ENCODE data around the gene DDAH1.

DDAH1 gene

DNA sequence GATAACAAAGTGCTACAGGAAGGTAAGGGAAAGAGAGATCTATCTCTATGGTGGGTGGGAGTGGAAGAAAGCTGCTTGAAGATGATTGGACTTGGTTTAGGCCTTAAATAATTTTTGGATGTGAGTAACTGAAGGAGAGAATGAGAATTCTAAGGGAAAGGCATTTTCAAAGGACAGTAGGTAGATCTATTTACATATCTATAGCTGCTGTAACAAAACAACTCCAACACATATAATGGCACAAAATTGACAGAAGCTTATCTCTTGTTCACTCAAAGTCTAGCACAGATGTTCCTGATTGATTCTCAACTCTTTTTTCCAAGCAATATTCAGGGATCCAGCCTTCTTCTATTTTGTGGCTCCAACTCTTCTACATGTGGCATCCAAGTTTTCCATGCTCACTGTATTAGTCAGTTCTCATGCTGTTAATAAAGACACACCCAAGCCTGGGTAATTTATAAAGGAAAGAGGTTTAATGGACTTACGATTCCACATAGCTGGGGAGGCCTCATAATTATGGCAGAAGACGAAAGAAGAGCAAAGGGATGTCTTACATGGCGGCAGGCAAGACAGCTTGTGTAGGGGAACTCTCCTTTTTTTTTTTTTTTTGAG is 3.1 kb upstream of the DDAH1 start:
- no peak for DNase-seq

DNA sequence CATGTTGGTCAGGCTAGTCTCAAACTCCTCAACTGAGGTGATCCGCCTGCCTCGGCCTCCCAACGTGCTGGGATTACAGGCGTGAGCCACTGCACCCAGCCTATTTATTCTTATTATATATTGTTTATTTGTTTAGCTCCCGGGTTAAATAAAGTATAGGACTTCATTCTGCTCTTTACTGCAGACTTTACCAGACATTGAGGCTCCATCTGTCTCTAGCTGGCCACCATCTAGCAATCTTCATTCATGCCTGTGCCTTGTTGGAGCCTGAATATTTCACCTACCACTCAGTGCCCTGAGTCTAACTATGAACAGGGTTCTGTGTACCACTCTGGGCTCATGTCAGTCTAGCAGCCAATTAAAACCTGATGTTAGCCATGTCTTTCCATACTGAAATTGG is 2.1 kb upstream of the DDAH1 start:
- DNase-seq = no peak

DNA sequence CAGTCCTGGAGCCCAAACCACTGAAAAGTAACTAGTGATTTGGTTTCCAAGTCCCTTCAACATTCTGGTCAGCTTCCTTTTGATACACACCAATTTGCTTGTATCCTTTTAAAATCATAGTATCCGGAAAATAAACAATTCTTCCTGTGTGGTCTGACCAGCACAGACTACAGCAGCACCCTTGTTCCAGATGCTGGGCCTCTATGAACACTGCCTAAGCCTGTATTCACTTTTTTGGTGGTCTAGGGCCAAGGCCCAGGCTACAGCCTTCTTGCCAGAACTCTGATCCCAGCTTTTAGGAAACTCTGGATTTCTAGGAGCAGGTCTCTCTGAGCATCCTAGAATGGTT is 801 bp upstream of the DDAH1 start:
- DNase-seq = no peak

DNA sequence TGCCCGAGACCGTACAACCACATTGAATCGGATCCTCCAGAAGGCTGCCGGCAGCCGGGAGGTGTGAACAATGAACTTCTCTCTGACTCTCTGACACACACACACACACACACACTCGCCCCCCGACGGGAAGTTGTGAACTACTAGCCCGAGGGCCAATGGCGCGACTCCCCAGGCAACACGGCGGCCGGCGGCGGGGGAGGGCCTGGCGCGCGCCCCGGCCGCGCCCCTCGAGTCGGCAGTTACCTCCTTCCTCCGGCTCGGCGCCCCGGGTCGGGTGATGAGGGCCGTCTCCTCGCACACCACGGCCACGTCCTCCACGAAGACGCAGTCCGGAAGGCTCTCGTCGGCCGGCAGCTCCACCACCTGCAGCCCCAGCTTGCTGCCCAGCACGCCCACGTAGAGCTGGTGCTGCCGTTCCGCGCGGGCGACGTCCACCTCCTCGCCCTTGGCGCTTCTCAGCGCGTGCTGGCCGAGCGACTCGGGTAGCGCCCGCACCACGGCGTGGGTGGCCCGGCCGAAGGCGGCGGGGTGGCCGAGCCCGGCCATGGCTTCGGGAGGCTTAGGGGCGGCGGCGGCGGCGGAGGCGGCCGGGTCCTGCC is 361 bp downstream of the DDAH1 start:
- DNase-seq = peak; percentile 38

DNA sequence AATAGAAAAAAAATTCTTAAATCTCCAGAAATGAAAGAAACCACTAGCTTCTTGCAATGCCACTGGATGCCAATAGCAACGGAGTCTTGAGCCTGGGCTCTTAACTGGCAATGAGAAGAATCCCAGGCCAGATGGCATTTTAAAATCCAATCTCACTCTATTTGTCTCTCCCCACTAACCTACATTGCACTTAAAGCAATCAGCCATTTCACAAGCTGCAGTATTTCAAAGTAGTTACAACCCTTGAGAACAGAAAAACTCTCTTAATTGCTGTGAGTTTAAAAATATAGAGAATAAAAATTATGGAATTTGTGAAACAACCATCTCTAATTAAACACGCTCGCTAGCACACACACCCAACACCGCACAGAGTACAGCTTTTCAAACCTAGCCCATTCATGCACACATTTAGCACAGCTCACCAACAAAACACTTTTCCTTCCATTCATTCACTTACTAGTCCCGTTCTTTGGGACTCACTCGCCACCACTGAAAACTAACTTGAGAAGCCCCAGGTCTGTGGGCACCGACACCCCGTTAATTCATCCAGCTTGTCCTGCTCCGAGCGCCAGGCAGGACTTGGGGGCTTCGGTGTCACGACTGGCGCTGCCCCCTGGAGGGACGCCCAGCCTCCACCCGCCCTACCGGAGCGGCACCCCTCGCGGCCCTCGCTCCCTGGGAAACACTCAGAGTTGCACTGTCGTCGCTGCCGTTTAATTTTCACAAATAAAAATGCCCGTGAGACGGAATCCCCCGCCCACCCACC is 1.0 kb downstream of the DDAH1 start:
- no peak for DNase-seq

- DNase-seq = no peak
Observed at GRCh38 chr1:85462931-85463649, 1.9 kb downstream of the DDAH1 start.

GRCh38 chr1:85461216-85461918 is 3.6 kb downstream of the DDAH1 start:
- DNase-seq = no peak

DNA sequence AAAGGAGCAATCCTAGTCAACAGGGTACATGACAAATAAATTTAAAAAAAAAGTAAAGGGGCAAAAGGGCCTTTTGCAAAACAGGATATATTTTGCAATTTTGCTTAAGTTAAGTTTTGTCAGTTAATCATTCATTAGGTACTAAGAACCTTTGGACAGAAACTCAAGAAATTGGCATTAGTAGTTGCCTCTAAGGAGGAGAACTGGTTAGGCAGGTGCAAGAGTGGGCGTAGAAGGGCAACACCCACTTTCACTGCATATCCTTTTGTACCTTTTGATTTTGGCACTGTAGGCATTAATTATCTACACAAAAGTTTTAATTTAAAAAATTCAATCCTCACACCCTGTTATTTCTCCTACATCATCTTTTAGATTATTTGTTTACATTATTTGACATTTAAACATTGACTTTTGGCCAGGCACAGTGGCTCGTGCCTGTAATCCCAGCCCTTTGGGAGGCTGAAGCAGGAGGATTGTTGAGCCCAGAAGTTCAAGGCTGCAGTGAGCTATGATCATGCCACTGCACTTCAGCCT is 4.3 kb downstream of the DDAH1 start:
- DNase-seq = no peak

- no peak for DNase-seq
Observed at GRCh38 chr1:85459290-85459689, 5.7 kb downstream of the DDAH1 start.

- no peak for DNase-seq
Observed at GRCh38 chr1:85454214-85454613, 10.7 kb downstream of the DDAH1 start.

GRCh38 chr1:85453640-85454194 is 11.2 kb downstream of the DDAH1 start:
- DNase-seq = no peak

- DNase-seq = no peak
Observed at GRCh38 chr1:85452948-85453347, 12.0 kb downstream of the DDAH1 start.

- DNase-seq = no peak
Observed at GRCh38 chr1:85451236-85451830, 13.6 kb downstream of the DDAH1 start.

GRCh38 chr1:85450832-85451231 is 14.1 kb downstream of the DDAH1 start:
- no peak for DNase-seq

GRCh38 chr1:85449356-85449755 is 15.6 kb downstream of the DDAH1 start:
- no peak for DNase-seq

DNA sequence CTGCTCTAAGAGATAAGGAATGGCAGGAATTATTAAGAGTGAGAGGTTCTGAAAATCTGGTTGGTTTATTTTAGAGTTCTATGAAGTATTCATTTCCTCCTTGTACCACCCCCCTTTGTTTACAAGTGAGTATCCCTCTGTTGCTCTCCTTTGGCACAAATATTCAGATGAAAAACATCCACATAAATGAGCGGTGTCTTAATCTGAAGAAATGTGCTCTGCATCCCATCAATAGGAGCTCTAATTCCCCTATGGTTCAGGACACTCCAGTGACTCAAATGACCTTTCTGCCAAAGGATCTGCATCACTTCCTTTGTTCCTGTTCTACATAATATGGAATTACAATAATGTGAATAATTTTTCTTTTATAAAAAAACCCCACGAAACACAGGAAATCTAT is 16.6 kb downstream of the DDAH1 start:
- DNase-seq = no peak

DNA sequence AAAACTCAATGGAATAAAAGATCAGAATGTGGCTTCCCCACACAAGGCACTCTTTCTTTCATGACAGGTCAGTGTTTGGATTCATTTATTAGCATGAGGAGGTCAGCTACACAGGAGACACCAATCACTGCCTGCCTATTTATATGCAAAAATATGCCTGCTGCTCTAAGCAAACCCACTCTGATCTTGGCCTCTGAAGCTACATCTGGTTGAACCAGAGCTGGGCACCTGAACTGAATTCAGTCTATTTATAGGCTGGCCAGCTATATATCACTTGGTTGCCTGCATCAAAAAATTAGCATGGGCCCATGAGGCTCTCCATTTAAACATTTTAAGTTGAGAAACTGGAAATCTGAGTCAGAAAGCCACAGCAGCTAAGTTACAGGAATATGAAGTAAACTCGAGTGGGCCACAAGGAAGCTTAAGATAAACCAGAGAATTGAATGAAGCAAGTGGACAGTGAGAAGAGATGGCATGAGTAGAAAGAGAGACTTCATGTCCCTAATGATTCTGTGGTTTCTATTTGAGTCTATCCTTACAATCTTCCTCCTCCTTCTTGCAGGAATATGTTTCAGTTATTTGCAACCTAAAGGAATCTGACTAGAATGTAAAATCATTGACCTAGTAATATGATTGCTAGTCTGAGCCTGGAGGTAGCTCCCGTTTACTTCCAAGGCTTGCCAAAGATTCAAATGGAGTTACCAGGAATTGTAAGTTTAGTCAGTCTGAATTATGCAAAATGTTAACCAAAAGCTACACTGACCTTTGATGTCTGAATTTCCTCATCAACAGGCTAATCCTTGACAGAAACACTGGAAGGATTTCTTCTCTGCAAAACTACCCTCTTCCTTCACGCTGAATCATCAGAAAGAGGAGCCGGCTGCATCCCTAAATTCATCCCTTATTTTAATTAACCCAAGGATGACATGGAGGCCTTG is 17.7 kb downstream of the DDAH1 start:
- DNase-seq = no peak

GRCh38 chr1:85445906-85446305 is 19.1 kb downstream of the DDAH1 start:
- no peak for DNase-seq

GRCh38 chr1:85444381-85444780 is 20.6 kb downstream of the DDAH1 start:
- DNase-seq = no peak

DNA sequence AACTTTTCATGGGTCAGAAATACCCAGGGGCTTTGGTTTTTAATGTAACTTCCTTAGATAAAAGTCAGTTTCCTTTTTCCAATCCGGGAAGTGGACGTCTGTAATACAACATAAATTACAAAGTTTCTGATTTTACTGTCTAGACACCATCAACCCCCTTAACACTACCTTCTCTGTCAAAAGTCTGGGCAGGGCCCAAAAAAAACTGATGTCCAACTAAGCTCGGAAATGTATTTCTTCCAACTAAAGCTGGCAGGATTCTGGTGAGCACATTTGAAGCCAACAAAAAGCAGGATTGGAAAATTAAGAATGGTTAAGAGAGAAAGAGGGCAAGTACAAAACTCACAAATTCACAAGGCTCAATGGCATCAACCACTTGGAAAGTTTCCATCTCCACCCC is 24.3 kb downstream of the DDAH1 start:
- no peak for DNase-seq

GRCh38 chr1:85438353-85438752 is 26.6 kb downstream of the DDAH1 start:
- DNase-seq = no peak
